Glutamatergic neuron (in vitro differentiated cells): ENCODE data around the gene PP2D1. TPM values are rescaled to one million over a fixed set of nuclear protein-coding genes. Genes with fewer than 3 reads are reported as not detected.

ENCODE experiments used
- DNase-seq: peaks from one replicate; pipeline ENCODE4 v3.0.0; 2022
- H3K27ac Mint-ChIP-seq: one replicate; pipeline ENCODE4 v1.8.0; 2020; ENCODE audit warnings: mild to moderate bottlenecking, mixed read lengths, inconsistent platforms; ENCODE audit not compliant: unreplicated experiment
- H3K27me3 Mint-ChIP-seq: one replicate; pipeline ENCODE4 v1.8.0; 2020; ENCODE audit warnings: mild to moderate bottlenecking, moderate library complexity, mixed read lengths, inconsistent platforms; ENCODE audit not compliant: unreplicated experiment
- H3K36me3 Mint-ChIP-seq: one replicate; pipeline ENCODE4 v1.8.0; 2020; ENCODE audit warnings: mild to moderate bottlenecking, mixed read lengths, inconsistent platforms; ENCODE audit not compliant: unreplicated experiment
- H3K4me1 Mint-ChIP-seq: one replicate; pipeline ENCODE4 v1.8.0; 2020; ENCODE audit warnings: mild to moderate bottlenecking, low read depth, mixed read lengths, inconsistent platforms; ENCODE audit not compliant: unreplicated experiment
- H3K4me3 Mint-ChIP-seq: one replicate; pipeline ENCODE4 v1.8.0; 2020; ENCODE audit warnings: mild to moderate bottlenecking, mixed read lengths, inconsistent platforms; ENCODE audit not compliant: unreplicated experiment
- H3K9me3 Mint-ChIP-seq: one replicate; pipeline ENCODE4 v1.8.0; 2020; ENCODE audit warnings: mild to moderate bottlenecking, moderate library complexity, mixed read lengths, inconsistent platforms; ENCODE audit not compliant: unreplicated experiment
- CTCF ChIP-seq: fragments of 200-600 bp; sonication (generic); IDR thresholded peaks from one replicate; pipeline ENCODE4 v1.5.0; 2021; ENCODE audit not compliant: partially characterized antibody, unreplicated experiment
- total RNA-seq: library from RNA; stranded (reverse); fragmentation: NEBNext Ultra II Directional; extraction: Animal tissue kit (Norgen Biotek cat#: 25700); gene quantifications from one replicate; pipeline ENCODE4 v1.2.1, GENCODE V29; 2021; ENCODE audit not compliant: unreplicated experiment

PP2D1 gene
- total RNA-seq, 1 donor from 2014 or later: not detected

- Mint-ChIP-seq H3K4me3 (no peak overlapping the region), H3K27ac (no peak overlapping the region), H3K27me3 (peaks cover 1% of the 10 kb centered on the region), H3K9me3 (no peaks in the 10 kb centered on the region), H3K36me3 (no peaks in the 10 kb centered on the region), H3K4me1 (no peaks in the 10 kb centered on the region)
- TF ChIP-seq CTCF: no peak
- no peak for DNase-seq
Measured at GRCh38 chr3:19940643-19941042, 71.4 kb downstream of the PP2D1 start.

DNA sequence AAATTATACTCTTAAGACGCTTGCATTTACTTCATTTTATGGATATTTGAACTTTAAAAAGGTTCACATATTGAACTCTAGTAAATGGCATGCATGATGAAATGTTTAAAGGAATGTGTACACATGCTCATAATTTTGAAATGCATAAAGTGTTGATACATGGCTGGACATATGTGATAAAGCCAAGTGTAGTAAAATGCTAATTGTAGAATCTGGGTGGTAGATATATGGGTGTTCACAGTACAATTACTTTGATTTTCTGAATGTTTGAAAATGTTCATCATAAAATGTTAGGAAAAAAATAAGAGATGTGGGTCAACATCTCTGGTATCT lies 73.8 kb downstream of the PP2D1 start:
- Mint-ChIP-seq H3K27ac (no peak overlapping the region), H3K27me3 (peaks cover 1% of the 10 kb centered on the region)

DNA sequence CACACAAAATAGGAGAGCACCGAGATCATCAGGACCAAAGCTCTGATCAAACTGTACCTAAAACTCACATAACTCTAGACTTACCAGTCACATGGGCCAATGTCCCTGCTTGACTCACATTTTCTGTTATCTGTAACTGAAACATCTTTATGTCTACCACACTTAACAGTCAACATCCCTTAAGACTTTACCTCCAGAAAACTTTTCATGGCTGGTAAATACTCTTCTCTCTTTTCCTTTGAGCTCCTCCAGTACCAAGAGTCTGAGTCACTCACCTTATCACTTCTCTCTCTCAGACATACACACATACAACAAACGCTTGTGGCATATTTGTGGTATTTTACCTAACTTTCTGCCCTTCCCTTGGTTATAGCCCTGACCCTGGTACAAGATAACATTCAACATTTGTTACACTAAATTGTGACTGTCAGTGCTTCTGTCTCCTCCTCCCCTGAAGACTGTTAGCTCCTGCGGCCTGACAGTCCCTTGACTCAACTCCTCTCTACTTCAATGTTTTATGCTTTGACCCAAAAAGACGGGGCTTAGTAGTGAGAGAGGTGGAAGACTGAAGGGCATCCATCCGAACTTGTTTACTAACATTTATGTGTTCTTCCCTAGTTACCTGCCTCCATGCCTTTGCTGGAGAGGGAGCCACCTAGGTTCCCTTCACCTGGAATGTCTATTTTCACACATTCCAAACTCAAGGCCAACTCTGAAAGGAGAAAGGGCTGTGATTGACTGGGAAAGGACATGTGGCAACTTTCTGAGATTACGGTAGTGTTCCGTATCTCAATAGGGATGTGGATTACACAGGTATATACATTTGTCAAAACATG lies 74.4 kb downstream of the PP2D1 start:
- no peaks in the 10 kb centered on the region for H3K36me3 Mint-ChIP-seq
- no peak for TF ChIP-seq CTCF
- H3K4me3 Mint-ChIP-seq: no peak overlapping the region
- H3K4me1 Mint-ChIP-seq: peaks cover 1% of the 10 kb centered on the region
- no peak overlapping the region for H3K27ac Mint-ChIP-seq
- DNase-seq: no peak
- H3K27me3 Mint-ChIP-seq: peaks cover 1% of the 10 kb centered on the region
- no peaks in the 10 kb centered on the region for H3K9me3 Mint-ChIP-seq

More for the DNA sequence above, 73.8 kb downstream of the PP2D1 start:
- H3K4me1 Mint-ChIP-seq: peaks cover 1% of the 10 kb centered on the region
- no peaks in the 10 kb centered on the region for H3K9me3 Mint-ChIP-seq
- H3K4me3 Mint-ChIP-seq: no peak overlapping the region
- H3K36me3 Mint-ChIP-seq: no peaks in the 10 kb centered on the region
- DNase-seq: no peak
- no peak for TF ChIP-seq CTCF

Other genes starting within 250 kb of the PP2D1 start
- gene EFHB, start 78.0 kb downstream of the PP2D1 start, total RNA-seq: 0.76 TPM
- 81.8 TPM for gene RAB5A, start 65.2 kb downstream of the PP2D1 start, total RNA-seq
- 13.6 TPM for gene KAT2B, start 28.2 kb upstream of the PP2D1 start, total RNA-seq
- 5.0 TPM for gene SGO1, start 173.9 kb upstream of the PP2D1 start, total RNA-seq